Stimulated activated CD4-positive, alpha-beta T cell treated with anti-CD3 and anti-CD28 coated beads, Interleukin-15, amount 100 ng/mL, for 24 hours (primary cell): Measurements from ENCODE around the gene KCNN3.
A peak's percentile ranks its signal among the peaks of the same experiment; 100 is the strongest.
"Not testable (repeated sequence)": the region's sequence is repeated elsewhere in the genome, so short reads cannot be mapped to it uniquely, and the experiment has no call there.

Source experiments
- DNase-seq: peaks from one replicate; pipeline ENCODE4 v3.0.0-alpha.2; 2020

KCNN3 gene

GRCh38 chr1:154870115-154870571 lies at the start of gene KCNN3:
Gene KCNN3, minus strand, starts transcription at chr1:154870281. Its CDS starts 317 bp downstream, at chr1:154869964.
- peak; percentile 86 for DNase-seq

GRCh38 chr1:154913273-154913672 lies 43.2 kb upstream of the KCNN3 start:
- no peak for DNase-seq

GRCh38 chr1:154912755-154913154 lies 42.7 kb upstream of the KCNN3 start:
- no peak for DNase-seq

- no peak for DNase-seq
These were observed 41.8 kb upstream of the KCNN3 start for GRCh38 chr1:154911691-154912550.

GRCh38 chr1:154910851-154911250 lies 40.8 kb upstream of the KCNN3 start:
- no peak for DNase-seq

- no peak for DNase-seq
These were observed 38.9 kb upstream of the KCNN3 start for GRCh38 chr1:154908937-154909336.

GRCh38 chr1:154908129-154908528 lies 38.0 kb upstream of the KCNN3 start:
- not testable (repeated sequence) for DNase-seq

- no peak for DNase-seq
These were observed 36.6 kb upstream of the KCNN3 start for GRCh38 chr1:154906621-154907081.

GRCh38 chr1:154902938-154903566 lies 33.0 kb upstream of the KCNN3 start:
- DNase-seq, result no peak

GRCh38 chr1:154901591-154901990 lies 31.5 kb upstream of the KCNN3 start:
- no peak for DNase-seq

GRCh38 chr1:154899041-154899440 lies 29.0 kb upstream of the KCNN3 start:
- DNase-seq, result no peak

- no peak for DNase-seq
These were observed 26.7 kb upstream of the KCNN3 start for GRCh38 chr1:154896771-154897286.

- DNase-seq, result no peak
These were observed 25.7 kb upstream of the KCNN3 start for GRCh38 chr1:154895798-154896197.

GRCh38 chr1:154891452-154891851 lies 21.4 kb upstream of the KCNN3 start:
- no peak for DNase-seq

- DNase-seq, result no peak
These were observed 18.7 kb upstream of the KCNN3 start for GRCh38 chr1:154888757-154889156.

- DNase-seq, result no peak
These were observed 16.4 kb upstream of the KCNN3 start for GRCh38 chr1:154886281-154887015.

- DNase-seq, result no peak
These were observed 15.0 kb upstream of the KCNN3 start for GRCh38 chr1:154884869-154885701.

GRCh38 chr1:154883919-154884868 lies 14.1 kb upstream of the KCNN3 start:
- no peak for DNase-seq

GRCh38 chr1:154881820-154882535 lies 11.9 kb upstream of the KCNN3 start:
- no peak for DNase-seq

GRCh38 chr1:154880671-154881070 lies 10.6 kb upstream of the KCNN3 start:
- DNase-seq, result no peak
